K562 (cell line): ENCODE measurements around the gene SLC39A5. TPM values are rescaled to one million over a fixed set of nuclear protein-coding genes. Genes with fewer than 3 reads are reported as not detected.

ENCODE experiments used
- E2F4 ChIP-seq: sonication (generic); formaldehyde crosslinking; IDR thresholded peaks from 2 replicates; pipeline ENCODE4 v1.8.0; 2022; ENCODE audit warnings: mild to moderate bottlenecking, low read depth, missing genetic modification reagents
- E2F5 ChIP-seq: sonication (generic); formaldehyde crosslinking; IDR thresholded peaks from 2 replicates; pipeline ENCODE4 v1.8.0; 2022; ENCODE audit warnings: mild to moderate bottlenecking, missing genetic modification reagents
- EHMT2 ChIP-seq: fragments of 450-650 bp; IDR thresholded peaks from 2 replicates; pipeline ENCODE4 v1.6.1; 2018; ENCODE audit warnings: antibody characterized with exemption
- HLTF ChIP-seq: fragments of 450-650 bp; IDR thresholded peaks from 2 replicates; pipeline ENCODE4 v1.6.1; 2016
- KLF6 ChIP-seq: fragments of 250-450 bp; sonication (Bioruptor Pico); IDR thresholded peaks from 2 replicates; pipeline ENCODE4 v1.4.0; 2020; ENCODE audit warnings: mild to moderate bottlenecking, moderate library complexity, borderline replicate concordance
- MEF2D ChIP-seq: conservative IDR thresholded peaks from 2 replicates; pipeline ENCODE4 v1.6.1; 2016; ENCODE audit warnings: low read depth, missing genetic modification characterization, missing compliant biosample characterization
- MIER1 ChIP-seq: fragments of 450-650 bp; IDR thresholded peaks from 2 replicates; pipeline ENCODE4 v1.6.1; 2016; ENCODE audit warnings: antibody characterized with exemption, mild to moderate bottlenecking, low read depth
- NEUROD1 ChIP-seq: fragments of 150-350 bp; IDR thresholded peaks from 2 replicates; pipeline ENCODE4 v1.6.1; 2014; ENCODE audit warnings: borderline replicate concordance, low read length, low read depth; ENCODE audit not compliant: partially characterized antibody
- NRF1 ChIP-seq, 2 experiments: fragments of 450-650 bp; IDR thresholded peaks in 1 of 2; conservative IDR thresholded peaks in 1 of 2; 2 replicates each; pipeline ENCODE4 v1.6.1; 2014; ENCODE audit warnings: mild to moderate bottlenecking in 2 of 2
- TCF15 ChIP-seq: fragments of 250-450 bp; sonication (Bioruptor Pico); IDR thresholded peaks from 2 replicates; pipeline ENCODE4 v1.8.0; 2022; ENCODE audit warnings: moderate library complexity, mild to moderate bottlenecking, inconsistent platforms
- WHSC1 ChIP-seq: IDR thresholded peaks from one replicate; pipeline ENCODE4 v1.6.1; 2012; ENCODE audit warnings: low read length, control low read depth, inconsistent platforms
- ZKSCAN3 ChIP-seq: fragments of 250-450 bp; sonication (Bioruptor Pico); IDR thresholded peaks from 2 replicates; pipeline ENCODE4 v1.4.0; 2020
- ZNF639 ChIP-seq, 2 experiments: fragments of 200-800 bp in 1 of 2; sonication (Bioruptor generic) in 1 of 2; sonication (generic) in 1 of 2; formaldehyde crosslinking in 1 of 2; IDR thresholded peaks in 1 of 2; conservative IDR thresholded peaks in 1 of 2; 2 replicates each; pipeline versions ENCODE4 v1.5.0 to v1.6.1; 2016 to 2020; ENCODE audit warnings: missing compliant biosample characterization in 1 of 2, missing genetic modification characterization in 1 of 2, missing genetic modification reagents in 1 of 2
- polyA plus RNA-seq, 8 experiments: library from polyadenylated mRNA; depleted of rRNA in 4 of 8; stranded (reverse) in 5 of 8; unstranded in 3 of 8; fragments of >200 nt; fragmentation: Nextera tagmentation in 2 of 8; fragmentation: Illumina TruSeq in 1 of 8; extraction: Ambion mirVana in 2 of 8; extraction: Trizol in 1 of 8; gene quantifications; 2 replicates each; pipeline versions ENCODE4 v1.2.1 to v1.2.3, GENCODE V29; 2011 to 2014; ENCODE audit warnings: inconsistent platforms in 1 of 8, missing spikeins in 1 of 8
- total RNA-seq, 7 experiments: library from RNA; depleted of rRNA in 6 of 7; stranded (reverse); fragments of >200 nt in 6 of 7; fragmentation: Illumina TruSeq in 2 of 7; extraction: Trizol in 2 of 7; gene quantifications; 2 replicates each; pipeline versions ENCODE4 v1.2.1 to v1.2.3, GENCODE V29; 2011 to 2021; ENCODE audit warnings: low replicate concordance in 1 of 7

SLC39A5 gene
- total and polyA plus RNA-seq, 9 of the 15 experiments (the other 6 are each of a cell fraction or from before 2014, with no cell fraction given) = 0.08 to 0.10 TPM; not detected in 7

- peak; percentile 58; the same call in 1 of the 2 replicates for TF ChIP-seq E2F4 (CRISPR knock-in tag)
- no peak for TF ChIP-seq E2F5 (CRISPR knock-in tag)
- no peak for TF ChIP-seq ZNF639 (CRISPR knock-in tag; conservative IDR thresholded peaks at IDR 0.05 in 1 of 2, IDR thresholded peaks at IDR 0.05 in 1 of 2)
- no peak for TF ChIP-seq NEUROD1
- no peak for TF ChIP-seq KLF6
- TF ChIP-seq HLTF = no peak
- TF ChIP-seq MEF2D (tag) = no peak
- TF ChIP-seq EHMT2 = peak; percentile 94
- TF ChIP-seq WHSC1 = no peak
- no peak for TF ChIP-seq ZKSCAN3 (CRISPR knock-in tag)
- TF ChIP-seq MIER1 = peak; percentile 81; the same call in 1 of the 2 replicates
- TF ChIP-seq TCF15 = no peak
- no peak for TF ChIP-seq NRF1 (conservative IDR thresholded peaks at IDR 0.05 in 1 of 2, IDR thresholded peaks at IDR 0.05 in 1 of 2)
- TF ChIP-seq, all 486 proteins: peak for 6
These were observed 4.9 kb upstream of the SLC39A5 start (continued) for GRCh38 chr12:56224954-56225353.
